Mesendoderm (in vitro differentiated cells): ENCODE results near the gene MYO5C. TPM values are rescaled to one million over a fixed set of nuclear protein-coding genes. Genes with fewer than 3 reads are reported as not detected.
A peak's percentile ranks its signal among the peaks of the same experiment; 100 is the strongest.

Experiments used
- small RNA-seq: library from polyadenylated mRNA; stranded (forward); fragments of <200 nt; extraction: miRNeasy Mini kit (QIAGEN cat#:217004); gene quantifications from one replicate; pipeline ENCODE3, GENCODE V24; 2013; ENCODE audit not compliant: insufficient read depth

Gene MYO5C

Small RNA genes within 50 kb of the gene (small RNA-seq; reads per million reads assigned to genes)
- 16.7 reads per million, percentile 90 among the genes with 10 or more reads in this experiment for gene MIR1266
- gene RF00019, result not detected
